GM13977 (cell line): ENCODE results near the gene RUFY4.

Experiments used
- DNase-seq: peaks from one replicate; pipeline ENCODE4 v3.0.0; 2012; ENCODE audit warnings: low spot score
- CTCF ChIP-seq: IDR thresholded peaks from 2 replicates; pipeline ENCODE4 v1.5.1; 2012; ENCODE audit warnings: mild to moderate bottlenecking, control low read depth; ENCODE audit not compliant: insufficient read depth; ENCODE audit errors: extremely low read depth, missing control alignments
- in situ Hi-C: fragments of 300-500 bp; cut with MboI; formaldehyde crosslinking; loops from one replicate; pipeline ENCODE4 v1.12.0; 2022; ENCODE audit warnings: low sequenced_read_pairs, low pct_unique_long_range_greater_than_20kb, mixed read lengths, inconsistent platforms; ENCODE audit not compliant: unreplicated experiment

RUFY4 gene

GRCh38 chr2:218069606-218070300, 700 bp downstream of the RUFY4 start:
- in situ Hi-C loops, result no loop called here
- DNase-seq, result no peak
- no peak for TF ChIP-seq CTCF

GRCh38 chr2:218070587-218070986, 1.5 kb downstream of the RUFY4 start:
- no peak for DNase-seq
- in situ Hi-C loops, result no loop called here
- TF ChIP-seq CTCF, result no peak

- DNase-seq, result no peak
- in situ Hi-C loops, result no loop called here
- TF ChIP-seq CTCF, result no peak
These were observed 2.3 kb downstream of the RUFY4 start for GRCh38 chr2:218071218-218071937.

GRCh38 chr2:218072002-218072401, 2.9 kb downstream of the RUFY4 start:
- in situ Hi-C loops, result no loop called here
- no peak for DNase-seq
- no peak for TF ChIP-seq CTCF

GRCh38 chr2:218072478-218073024, 3.5 kb downstream of the RUFY4 start:
- TF ChIP-seq CTCF, result no peak
- in situ Hi-C loops, result no loop called here
- no peak for DNase-seq

- in situ Hi-C loops, result no loop called here
- TF ChIP-seq CTCF, result no peak
- no peak for DNase-seq
These were observed 4.1 kb downstream of the RUFY4 start for GRCh38 chr2:218073185-218073584.
